Naive thymus-derived CD8-positive, alpha-beta T cell (primary cell): Measurements from ENCODE around the gene PLXNA4. TPM values are rescaled to one million over a fixed set of nuclear protein-coding genes. Genes with fewer than 3 reads are reported as not detected.
A peak's percentile ranks its signal among the peaks of the same experiment; 100 is the strongest.

ENCODE experiments used
- ATAC-seq, 2 donors: fragments of 150-1000 bp; cut with Tn5 transposase in 1 of 2; sonication (Bioruptor Pico), chemical (Tn5 transposase) in 1 of 2; 1 replicate in 1 of 2; 2 replicates in 1 of 2; pipeline ENCODE4 v1.10.0; 2021; ENCODE audit warnings: mild to moderate bottlenecking in 2 of 2, moderate library complexity in 2 of 2
- POLR2A ChIA-PET: fragments of 350-600 bp; sonication (Branson Sonifier 250); formaldehyde crosslinking; loops from one replicate; lab custom pipeline; 2021; ENCODE audit warnings: antibody characterized with exemption; lab: Charles Lee
- DNase-seq, 10 donors: peaks; one replicate each; pipeline versions ENCODE4 v3.0.0 to v3.0.0-alpha.2; 2020 to 2022
- H3K27ac Mint-ChIP-seq, 10 donors: one replicate each; pipeline ENCODE4 v1.8.0; 2020 to 2022; ENCODE audit warnings: mild to moderate bottlenecking in 10 of 10, mixed read lengths in 10 of 10, moderate library complexity in 4 of 10, inconsistent platforms in 1 of 10
- H3K27me3 Mint-ChIP-seq, 5 donors: one replicate each; pipeline ENCODE4 v1.8.0; 2021 to 2022; ENCODE audit warnings: mixed read lengths in 5 of 5
- H3K36me3 Mint-ChIP-seq, 3 donors: one replicate each; pipeline ENCODE4 v1.8.0; 2020 to 2022; ENCODE audit warnings: mixed read lengths in 3 of 3, mild to moderate bottlenecking in 2 of 3, inconsistent platforms in 1 of 3
- H3K4me1 Mint-ChIP-seq, 4 donors: one replicate each; pipeline ENCODE4 v1.8.0; 2021 to 2022; ENCODE audit warnings: mixed read lengths in 4 of 4
- H3K4me3 Mint-ChIP-seq, 10 donors: one replicate each; pipeline ENCODE4 v1.8.0; 2020 to 2022; ENCODE audit warnings: mild to moderate bottlenecking in 10 of 10, mixed read lengths in 10 of 10, moderate library complexity in 6 of 10, inconsistent platforms in 1 of 10
- H3K9me3 Mint-ChIP-seq, 9 donors: one replicate each; pipeline ENCODE4 v1.8.0; 2020 to 2022; ENCODE audit warnings: mixed read lengths in 9 of 9, mild to moderate bottlenecking in 3 of 9, inconsistent platforms in 1 of 9, moderate library complexity in 1 of 9
- polyA plus RNA-seq, 3 donors: library from polyadenylated mRNA; unstranded; fragments of 300-500 nt; fragmentation: Illumina TruSeq; gene quantifications; one replicate each; pipeline ENCODE4 v1.2.3, GENCODE V29; 2021
- total RNA-seq, 8 experiments: library from RNA in 2 of 8; stranded (reverse) in 2 of 8; gene quantifications; one replicate each; pipeline ENCODE4 v1.2.3 and lab custom pipeline; 2021 to 2026

PLXNA4 gene
- total and polyA plus RNA-seq, 5 experiments from 2014 or later, result 0.05 to 1.2 (median 0.27) TPM

DNA sequence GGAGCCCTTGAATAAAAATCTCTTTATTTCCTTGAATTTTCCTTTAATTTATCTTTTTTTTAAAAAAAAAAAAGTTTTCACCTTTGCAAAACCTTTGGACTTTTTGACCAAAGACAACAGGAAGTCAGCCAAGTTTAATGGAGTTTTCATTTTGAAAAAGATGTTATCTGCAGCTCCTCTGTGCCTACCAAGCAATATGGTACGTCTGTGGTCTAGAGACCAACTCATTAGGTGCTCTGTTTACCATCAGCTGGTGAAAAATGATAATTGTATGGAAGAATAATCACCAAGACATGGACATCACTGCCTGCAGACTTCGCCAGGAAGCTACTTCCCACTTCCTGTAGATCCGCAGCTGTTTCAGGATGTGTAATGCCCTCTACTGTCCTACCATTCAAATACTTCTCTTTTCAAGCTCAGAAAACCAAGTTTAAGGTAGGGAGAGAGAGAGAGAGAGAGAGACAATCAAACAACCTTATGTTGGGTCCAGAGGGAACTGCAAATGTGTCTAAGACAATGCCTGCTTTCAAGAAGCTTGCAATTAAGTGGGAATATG is 18.7 kb downstream of the PLXNA4 start:
- ATAC-seq (no peak), DNase-seq (no peak)
- POLR2A ChIA-PET, result no interaction called here
- peaks cover 0 to 2% (median 0%) of the 10 kb centered on the region in 5 donors for H3K27me3 Mint-ChIP-seq
- H3K4me3 Mint-ChIP-seq, result peak overlapping the region in 1 of 10 donors; percentile 26
- peaks cover 0 to 11% (median 0%) of the 10 kb centered on the region in 9 donors for H3K9me3 Mint-ChIP-seq
- peak overlapping the region in 1 of 10 donors; percentile 80 for H3K27ac Mint-ChIP-seq
- peaks cover 4 to 5% (median 4%) of the 10 kb centered on the region in 4 donors for H3K4me1 Mint-ChIP-seq
- H3K36me3 Mint-ChIP-seq, result peaks cover 4 to 9% (median 6%) of the 10 kb centered on the region in 3 donors

DNA sequence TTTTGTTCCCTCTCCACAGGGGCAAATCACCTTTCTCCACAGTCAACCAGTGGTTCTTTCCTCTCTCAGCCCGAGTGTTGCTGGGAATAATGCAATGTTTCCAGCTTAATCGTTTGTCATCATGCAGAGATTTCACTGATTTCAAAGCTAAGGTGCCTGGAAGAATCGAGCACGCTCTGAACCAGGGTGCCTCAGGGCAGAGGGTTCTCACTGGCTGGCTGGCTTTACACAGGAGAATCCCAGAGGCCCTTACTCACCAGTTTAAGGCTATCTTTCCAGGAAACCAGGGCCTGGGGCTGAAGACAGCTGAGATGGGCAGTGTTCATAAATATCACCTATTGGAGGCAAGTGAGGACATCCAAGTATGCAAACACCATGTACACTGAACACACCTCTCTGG is 21.8 kb downstream of the PLXNA4 start:
- Mint-ChIP-seq H3K27ac (peak overlapping the region in 1 of 10 donors; percentile 1), H3K4me3 (no peak overlapping the region), H3K9me3 (peaks cover 0 to 29% (median 16%) of the 10 kb centered on the region in 9 donors), H3K4me1 (peaks cover 4 to 5% (median 4%) of the 10 kb centered on the region in 4 donors), H3K36me3 (peaks cover 6 to 24% (median 22%) of the 10 kb centered on the region in 3 donors), H3K27me3 (peaks cover 0 to 3% (median 0%) of the 10 kb centered on the region in 5 donors)
- DNase-seq (no peak), ATAC-seq (no peak)
- POLR2A ChIA-PET, result no interaction called here

GRCh38 chr7:132553031-132553430 is 23.2 kb downstream of the PLXNA4 start:
- H3K4me1 Mint-ChIP-seq, result peaks cover 4 to 5% (median 4%) of the 10 kb centered on the region in 4 donors
- ATAC-seq, result no peak
- POLR2A ChIA-PET, result no interaction called here

DNA sequence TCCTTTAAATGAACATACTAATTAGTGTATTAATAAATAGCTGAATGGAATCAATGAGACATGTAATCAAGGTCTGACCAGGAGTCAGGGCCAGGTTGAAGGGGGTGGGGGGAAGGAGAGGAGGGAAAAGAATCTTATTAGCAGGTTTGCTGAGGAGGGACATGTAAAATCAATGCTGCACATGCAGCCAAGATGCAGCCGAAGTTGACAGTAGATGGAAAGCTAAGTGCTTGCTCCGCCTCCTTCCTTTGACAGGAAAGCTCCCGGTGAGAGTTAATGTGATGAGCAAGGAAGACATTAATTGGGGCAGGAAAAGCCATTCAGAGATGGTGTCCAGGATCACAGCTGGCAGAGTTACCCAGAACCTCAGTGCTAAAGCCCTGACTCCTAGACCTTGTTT is 24.4 kb downstream of the PLXNA4 start:
- Mint-ChIP-seq H3K27me3 (peaks cover 0 to 3% (median 0%) of the 10 kb centered on the region in 5 donors), H3K9me3 (peaks cover 0 to 29% (median 16%) of the 10 kb centered on the region in 9 donors), H3K36me3 (peaks cover 6 to 25% (median 22%) of the 10 kb centered on the region in 3 donors), H3K4me3 (no peak overlapping the region), H3K27ac (no peak overlapping the region), H3K4me1 (peaks cover 0 to 2% (median 0%) of the 10 kb centered on the region in 4 donors)
- POLR2A ChIA-PET, result no interaction called here
- no peak for ATAC-seq
- no peak for DNase-seq

More at GRCh38 chr7:132553031-132553430, 23.2 kb downstream of the PLXNA4 start:
- H3K4me3 Mint-ChIP-seq, result no peak overlapping the region
- H3K36me3 Mint-ChIP-seq, result peaks cover 6 to 25% (median 22%) of the 10 kb centered on the region in 3 donors
- no peak for DNase-seq
- peaks cover 0 to 29% (median 16%) of the 10 kb centered on the region in 9 donors for H3K9me3 Mint-ChIP-seq
- H3K27me3 Mint-ChIP-seq, result peaks cover 0 to 3% (median 0%) of the 10 kb centered on the region in 5 donors
- H3K27ac Mint-ChIP-seq, result no peak overlapping the region

GRCh38 chr7:132551439-132551838 is 24.8 kb downstream of the PLXNA4 start:
- POLR2A ChIA-PET, result no interaction called here
- Mint-ChIP-seq H3K4me1 (peaks cover 0 to 2% (median 0%) of the 10 kb centered on the region in 4 donors), H3K9me3 (peaks cover 0 to 29% (median 16%) of the 10 kb centered on the region in 9 donors), H3K36me3 (peaks cover 6 to 25% (median 22%) of the 10 kb centered on the region in 3 donors), H3K27me3 (peaks cover 0 to 3% (median 0%) of the 10 kb centered on the region in 5 donors), H3K27ac (no peak overlapping the region), H3K4me3 (no peak overlapping the region)
- DNase-seq (no peak), ATAC-seq (no peak)

- Mint-ChIP-seq H3K4me1 (peaks cover 0 to 3% (median 1%) of the 10 kb centered on the region in 4 donors), H3K27me3 (peaks cover 0 to 3% (median 0%) of the 10 kb centered on the region in 5 donors), H3K9me3 (peaks cover 0 to 27% (median 20%) of the 10 kb centered on the region in 9 donors), H3K27ac (peak overlapping the region in 1 of 10 donors; percentile 15), H3K36me3 (peaks cover 5 to 27% (median 24%) of the 10 kb centered on the region in 3 donors), H3K4me3 (no peak overlapping the region)
- DNase-seq, result no peak
- no peak for ATAC-seq
- POLR2A ChIA-PET, result no interaction called here
These were observed 27.7 kb downstream of the PLXNA4 start for GRCh38 chr7:132548489-132549078.

DNA sequence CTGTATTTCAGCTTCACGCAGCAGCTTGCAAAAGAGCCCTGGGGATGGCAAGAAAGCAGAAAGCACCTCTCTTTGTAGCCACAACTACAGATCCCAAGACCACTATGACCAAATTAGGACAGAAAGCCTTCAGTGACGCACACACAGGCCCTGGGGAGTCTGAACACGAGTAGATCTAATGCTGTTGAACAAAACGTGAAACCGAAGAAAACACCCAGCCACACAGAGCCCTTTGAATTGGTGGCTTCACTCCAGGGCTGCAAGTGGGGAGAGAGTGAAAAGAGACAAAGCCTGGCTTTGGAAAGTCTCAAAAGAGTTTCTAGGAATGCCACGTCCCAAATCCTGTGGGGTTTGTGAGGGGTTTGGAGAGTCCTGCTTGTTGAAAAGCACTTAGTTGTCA is 28.4 kb downstream of the PLXNA4 start:
- H3K27ac Mint-ChIP-seq, result no peak overlapping the region
- H3K27me3 Mint-ChIP-seq, result peaks cover 0 to 3% (median 0%) of the 10 kb centered on the region in 5 donors
- H3K9me3 Mint-ChIP-seq, result peaks cover 0 to 29% (median 18%) of the 10 kb centered on the region in 9 donors
- POLR2A ChIA-PET, result no interaction called here
- peaks cover 3 to 30% (median 25%) of the 10 kb centered on the region in 3 donors for H3K36me3 Mint-ChIP-seq
- H3K4me1 Mint-ChIP-seq, result peaks cover 0 to 3% (median 1%) of the 10 kb centered on the region in 4 donors
- H3K4me3 Mint-ChIP-seq, result no peak overlapping the region
- no peak for ATAC-seq
- no peak for DNase-seq

GRCh38 chr7:132546366-132547127 is 29.7 kb downstream of the PLXNA4 start:
- ATAC-seq (no peak), DNase-seq (no peak)
- H3K4me3 Mint-ChIP-seq, result no peak overlapping the region
- H3K9me3 Mint-ChIP-seq, result peaks cover 0 to 33% (median 18%) of the 10 kb centered on the region in 9 donors
- H3K27me3 Mint-ChIP-seq, result peaks cover 0 to 3% (median 0%) of the 10 kb centered on the region in 5 donors
- peaks cover 3 to 28% (median 22%) of the 10 kb centered on the region in 3 donors for H3K36me3 Mint-ChIP-seq
- no peak overlapping the region for H3K27ac Mint-ChIP-seq
- POLR2A ChIA-PET, result no interaction called here
- peaks cover 0 to 3% (median 1%) of the 10 kb centered on the region in 4 donors for H3K4me1 Mint-ChIP-seq

GRCh38 chr7:132545756-132546155 is 30.5 kb downstream of the PLXNA4 start:
- no peak overlapping the region for H3K27ac Mint-ChIP-seq
- no peak overlapping the region for H3K4me3 Mint-ChIP-seq
- peaks cover 0 to 28% (median 10%) of the 10 kb centered on the region in 9 donors for H3K9me3 Mint-ChIP-seq
- no peak for DNase-seq
- POLR2A ChIA-PET, result no interaction called here
- peaks cover 0 to 3% (median 1%) of the 10 kb centered on the region in 4 donors for H3K4me1 Mint-ChIP-seq
- H3K36me3 Mint-ChIP-seq, result peaks cover 3 to 20% (median 16%) of the 10 kb centered on the region in 3 donors
- ATAC-seq, result no peak
- H3K27me3 Mint-ChIP-seq, result peaks cover 0 to 2% (median 0%) of the 10 kb centered on the region in 5 donors

DNA sequence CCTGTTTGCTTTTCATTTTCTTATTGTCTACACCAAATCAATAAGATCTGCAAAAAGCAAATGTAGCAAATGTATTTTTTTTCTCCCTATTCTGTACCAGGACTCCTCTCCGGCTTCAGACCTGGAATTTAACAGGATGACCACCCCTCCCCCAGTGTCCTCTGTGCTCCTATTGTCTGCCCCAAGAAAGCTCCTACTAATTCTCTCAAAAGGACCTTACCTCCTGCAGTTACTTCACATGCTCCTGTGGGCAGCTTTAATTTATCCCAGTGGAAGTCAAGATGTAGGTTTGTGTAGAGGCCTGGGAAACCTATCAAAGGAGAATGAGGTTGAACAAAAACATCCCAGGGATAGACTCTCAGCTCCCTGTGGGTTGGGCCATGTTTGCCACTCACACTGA is 31.3 kb downstream of the PLXNA4 start:
- no peak for ATAC-seq
- H3K4me3 Mint-ChIP-seq, result no peak overlapping the region
- no peak for DNase-seq
- peak overlapping the region in 1 of 10 donors; percentile 71 for H3K27ac Mint-ChIP-seq
- peaks cover 0 to 24% (median 7%) of the 10 kb centered on the region in 9 donors for H3K9me3 Mint-ChIP-seq
- H3K4me1 Mint-ChIP-seq, result peaks cover 0 to 3% (median 1%) of the 10 kb centered on the region in 4 donors
- POLR2A ChIA-PET, result no interaction called here
- peaks cover 0 to 2% (median 0%) of the 10 kb centered on the region in 5 donors for H3K27me3 Mint-ChIP-seq
- H3K36me3 Mint-ChIP-seq, result peaks cover 3 to 14% (median 13%) of the 10 kb centered on the region in 3 donors

GRCh38 chr7:132544025-132544424 is 32.2 kb downstream of the PLXNA4 start:
- Mint-ChIP-seq H3K36me3 (peaks cover 3 to 13% (median 9%) of the 10 kb centered on the region in 3 donors), H3K4me1 (peaks cover 0 to 3% (median 1%) of the 10 kb centered on the region in 4 donors), H3K27me3 (peaks cover 0 to 2% (median 0%) of the 10 kb centered on the region in 5 donors), H3K9me3 (peaks cover 0 to 24% (median 7%) of the 10 kb centered on the region in 9 donors), H3K27ac (peak overlapping the region in 2 of 10 donors; percentile 17 to 29), H3K4me3 (no peak overlapping the region)
- no peak for ATAC-seq
- DNase-seq, result no peak
- POLR2A ChIA-PET, result no interaction called here

GRCh38 chr7:132542895-132543294 is 33.4 kb downstream of the PLXNA4 start:
- peaks cover 3 to 13% (median 9%) of the 10 kb centered on the region in 3 donors for H3K36me3 Mint-ChIP-seq
- peaks cover 0 to 3% (median 1%) of the 10 kb centered on the region in 4 donors for H3K4me1 Mint-ChIP-seq

More at GRCh38 chr7:132542895-132543294, 33.4 kb downstream of the PLXNA4 start:
- POLR2A ChIA-PET, result no interaction called here
- no peak for ATAC-seq
- Mint-ChIP-seq H3K27ac (no peak overlapping the region), H3K27me3 (peaks cover 0 to 2% (median 0%) of the 10 kb centered on the region in 5 donors), H3K9me3 (peaks cover 0 to 24% (median 7%) of the 10 kb centered on the region in 9 donors), H3K4me3 (no peak overlapping the region)
- DNase-seq, result no peak
